WERI-Rb-1 (cell line): ENCODE data around the gene ATP7B.
A peak's percentile ranks its signal among the peaks of the same experiment; 100 is the strongest.

ENCODE experiments used
- DNase-seq: peaks from one replicate; pipeline ENCODE4 v3.0.0-alpha.2; 2020
- H3K27ac ChIP-seq: fragments of 250-450 bp; sonication (Bioruptor Pico); 2 replicates; pipeline ENCODE4 v1.5.1; 2020; ENCODE audit warnings: mild to moderate bottlenecking, moderate library complexity
- H3K27me3 ChIP-seq: fragments of 250-450 bp; sonication (Bioruptor Pico); 2 replicates; pipeline ENCODE4 v1.5.1; 2021; ENCODE audit warnings: mild to moderate bottlenecking, low read depth, moderate library complexity; ENCODE audit not compliant: insufficient read depth, severe bottlenecking
- H3K36me3 ChIP-seq: fragments of 250-450 bp; sonication (Bioruptor Pico); 2 replicates; pipeline ENCODE4 v1.5.1; 2020; ENCODE audit warnings: mild to moderate bottlenecking, moderate library complexity
- H3K4me3 ChIP-seq: 2 replicates; pipeline ENCODE4 v1.5.1; 2011; ENCODE audit warnings: low read depth, mild to moderate bottlenecking, control low read depth, low read length
- H3K9me3 ChIP-seq: fragments of 250-450 bp; sonication (Bioruptor Pico); 2 replicates; pipeline ENCODE4 v1.5.1; 2021; ENCODE audit warnings: mild to moderate bottlenecking, moderate library complexity; ENCODE audit not compliant: severe bottlenecking
- CTCF ChIP-seq: IDR thresholded peaks from 2 replicates; pipeline ENCODE4 v1.5.1; 2011; ENCODE audit warnings: low read depth, mild to moderate bottlenecking, control low read depth, inconsistent platforms, low read length

The ATP7B gene

GRCh38 chr13:51894239-51894638, 117.0 kb downstream of the ATP7B start:
- no peaks in the 10 kb centered on the region for H3K36me3 ChIP-seq
- TF ChIP-seq CTCF: no peak
- no peaks in the 10 kb centered on the region for H3K9me3 ChIP-seq
- H3K4me3 ChIP-seq: no peak overlapping the region
- no peaks in the 10 kb centered on the region for H3K27me3 ChIP-seq
- no peak overlapping the region for H3K27ac ChIP-seq
- DNase-seq: no peak

GRCh38 chr13:51892657-51893056, 118.6 kb downstream of the ATP7B start:
- no peaks in the 10 kb centered on the region for H3K9me3 ChIP-seq
- no peak for DNase-seq
- no peaks in the 10 kb centered on the region for H3K27me3 ChIP-seq
- TF ChIP-seq CTCF: no peak
- no peak overlapping the region for H3K4me3 ChIP-seq
- H3K27ac ChIP-seq: no peak overlapping the region
- no peaks in the 10 kb centered on the region for H3K36me3 ChIP-seq

GRCh38 chr13:51887468-51887867, 123.8 kb downstream of the ATP7B start:
- Histone ChIP-seq H3K27me3 (no peaks in the 10 kb centered on the region), H3K4me3 (no peak overlapping the region), H3K36me3 (no peaks in the 10 kb centered on the region), H3K27ac (peak overlapping the region; percentile 67), H3K9me3 (no peaks in the 10 kb centered on the region)
- TF ChIP-seq CTCF: no peak
- DNase-seq: peak; percentile 44

GRCh38 chr13:51885651-51886050, 125.6 kb downstream of the ATP7B start:
- H3K4me3 ChIP-seq: no peak overlapping the region

GRCh38 chr13:51883226-51883600, 128.0 kb downstream of the ATP7B start:
- Histone ChIP-seq H3K9me3 (no peaks in the 10 kb centered on the region), H3K4me3 (no peak overlapping the region), H3K27ac (no peak overlapping the region), H3K27me3 (no peaks in the 10 kb centered on the region), H3K36me3 (no peaks in the 10 kb centered on the region)
- no peak for TF ChIP-seq CTCF
- DNase-seq: no peak

More at GRCh38 chr13:51885651-51886050, 125.6 kb downstream of the ATP7B start:
- Histone ChIP-seq H3K27me3 (no peaks in the 10 kb centered on the region), H3K9me3 (no peaks in the 10 kb centered on the region), H3K36me3 (no peaks in the 10 kb centered on the region), H3K27ac (no peak overlapping the region)
- DNase-seq: no peak
- no peak for TF ChIP-seq CTCF
